Measurements from ENCODE around the gene FURIN.

Gene FURIN

DNA sequence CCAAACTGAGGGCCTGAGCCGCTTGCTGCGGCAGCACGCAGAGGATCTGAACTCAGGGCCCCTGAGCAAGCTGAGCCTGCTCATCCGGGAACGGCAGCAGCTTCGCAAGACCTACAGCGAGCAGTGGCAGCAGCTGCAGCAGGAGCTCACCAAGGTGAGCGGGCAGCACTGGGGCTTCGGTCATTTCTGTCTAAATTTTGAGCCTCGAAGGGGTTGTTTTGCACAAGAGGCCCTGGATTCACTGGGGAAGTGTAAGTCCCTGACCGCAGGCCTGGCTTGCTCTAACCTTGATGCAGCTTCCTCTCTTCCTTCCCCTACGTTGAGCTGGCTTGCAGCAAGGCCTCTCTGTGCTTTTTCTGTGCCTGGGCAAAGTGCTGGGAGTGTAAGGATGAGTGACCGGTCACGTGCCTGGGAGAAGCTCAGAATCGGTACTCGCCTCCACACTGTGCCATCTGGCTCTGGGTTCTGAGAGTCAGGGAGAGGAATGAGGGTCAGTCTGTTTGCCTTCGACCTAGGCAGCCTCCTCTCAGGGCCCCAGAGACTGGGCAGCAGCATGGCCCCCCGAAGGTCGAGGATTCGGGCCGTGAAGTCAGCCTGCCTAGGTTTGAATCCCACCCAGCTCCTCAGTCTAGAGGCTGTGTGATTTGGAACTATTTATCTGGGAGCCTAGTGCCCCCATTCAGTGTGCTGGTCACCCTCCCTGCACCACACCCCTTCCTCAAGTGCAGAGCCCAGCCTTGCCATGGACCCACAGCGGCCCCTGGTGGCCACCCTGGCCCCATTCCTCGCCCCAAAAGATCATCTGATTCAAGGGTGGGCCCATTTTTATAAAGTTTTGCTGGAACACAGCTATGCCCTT, 17.3 kb downstream of the FURIN start:
- no peak for DNase-seq (ENCODE audit: low read depth, low spot score)
- Histone ChIP-seq H3K4me3 (ENCODE audit: insufficient read length, low read depth) (no peak overlapping the region), H3K4me1 (ENCODE audit: insufficient read depth, insufficient read length) (peaks cover 30% of the 10 kb centered on the region)

GRCh38 chr15:90886291-90886614, 17.9 kb downstream of the FURIN start:
- DNase-seq (ENCODE audit: low read depth, low spot score), result no peak
- no peaks in the 10 kb centered on the region for H3K9me3 ChIP-seq (ENCODE audit: insufficient read depth, low read length)
- no peak overlapping the region for H3K4me3 ChIP-seq (ENCODE audit: insufficient read length, low read depth)
- H3K36me3 ChIP-seq (ENCODE audit: insufficient read depth, insufficient read length, low read length), result peaks cover 63% of the 10 kb centered on the region
- H3K4me1 ChIP-seq (ENCODE audit: insufficient read depth, insufficient read length), result peaks cover 30% of the 10 kb centered on the region
- H3K9ac ChIP-seq (ENCODE audit: insufficient read length, low read depth), result no peak overlapping the region
- no peaks in the 10 kb centered on the region for H3K27me3 ChIP-seq (ENCODE audit: insufficient read depth, insufficient read length)
- TF ChIP-seq YY1 (IDR thresholded peaks at IDR 0.05; ENCODE audit: insufficient read depth, insufficient read length) (no peak), ZNF274 (IDR thresholded peaks at IDR 0.05; ENCODE audit: low read depth, low read length) (no peak), SUZ12 (IDR thresholded peaks at IDR 0.05; ENCODE audit: extremely low read depth, insufficient read depth, insufficient read length) (no peak)

More for the DNA sequence above, 17.3 kb downstream of the FURIN start:
- Histone ChIP-seq H3K9me3 (ENCODE audit: insufficient read depth, low read length) (no peaks in the 10 kb centered on the region), H3K9ac (ENCODE audit: insufficient read length, low read depth) (peak overlapping the region; percentile 87), H3K27me3 (ENCODE audit: insufficient read depth, insufficient read length) (no peaks in the 10 kb centered on the region), H3K36me3 (ENCODE audit: insufficient read depth, insufficient read length, low read length) (peaks cover 63% of the 10 kb centered on the region)
- no peak for TF ChIP-seq ZNF274 (IDR thresholded peaks at IDR 0.05; ENCODE audit: low read depth, low read length)
- TF ChIP-seq YY1 (IDR thresholded peaks at IDR 0.05; ENCODE audit: insufficient read depth, insufficient read length), result no peak
- no peak for TF ChIP-seq SUZ12 (IDR thresholded peaks at IDR 0.05; ENCODE audit: extremely low read depth, insufficient read depth, insufficient read length)

DNA sequence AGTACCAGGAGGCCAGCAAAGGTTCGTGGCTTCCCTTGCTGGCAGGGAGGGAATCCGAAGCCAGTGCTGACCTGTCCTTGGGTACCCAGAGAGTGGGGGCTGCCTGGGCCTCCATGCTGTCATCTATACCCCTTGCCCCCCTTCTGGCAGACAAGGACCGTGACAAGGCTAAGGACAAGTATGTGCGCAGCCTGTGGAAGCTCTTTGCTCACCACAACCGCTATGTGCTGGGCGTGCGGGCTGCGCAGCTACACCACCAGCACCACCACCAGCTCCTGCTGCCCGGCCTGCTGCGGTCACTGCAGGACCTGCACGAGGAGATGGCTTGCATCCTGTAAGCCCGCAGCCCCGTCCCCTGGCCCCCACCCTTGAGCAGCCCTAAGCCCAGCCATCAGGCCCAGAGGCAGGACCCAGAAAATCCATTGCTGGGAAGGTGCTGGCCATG, 18.7 kb downstream of the FURIN start:
- Histone ChIP-seq H3K27me3 (ENCODE audit: insufficient read depth, insufficient read length) (no peaks in the 10 kb centered on the region), H3K4me1 (ENCODE audit: insufficient read depth, insufficient read length) (peaks cover 30% of the 10 kb centered on the region), H3K36me3 (ENCODE audit: insufficient read depth, insufficient read length, low read length) (peaks cover 64% of the 10 kb centered on the region), H3K9me3 (ENCODE audit: insufficient read depth, low read length) (no peaks in the 10 kb centered on the region), H3K9ac (ENCODE audit: insufficient read length, low read depth) (no peak overlapping the region), H3K4me3 (ENCODE audit: insufficient read length, low read depth) (no peak overlapping the region)
- TF ChIP-seq ZNF274 (IDR thresholded peaks at IDR 0.05; ENCODE audit: low read depth, low read length), result no peak
- no peak for TF ChIP-seq SUZ12 (IDR thresholded peaks at IDR 0.05; ENCODE audit: extremely low read depth, insufficient read depth, insufficient read length)
- no peak for TF ChIP-seq YY1 (IDR thresholded peaks at IDR 0.05; ENCODE audit: insufficient read depth, insufficient read length)
- no peak for DNase-seq (ENCODE audit: low read depth, low spot score)

DNA sequence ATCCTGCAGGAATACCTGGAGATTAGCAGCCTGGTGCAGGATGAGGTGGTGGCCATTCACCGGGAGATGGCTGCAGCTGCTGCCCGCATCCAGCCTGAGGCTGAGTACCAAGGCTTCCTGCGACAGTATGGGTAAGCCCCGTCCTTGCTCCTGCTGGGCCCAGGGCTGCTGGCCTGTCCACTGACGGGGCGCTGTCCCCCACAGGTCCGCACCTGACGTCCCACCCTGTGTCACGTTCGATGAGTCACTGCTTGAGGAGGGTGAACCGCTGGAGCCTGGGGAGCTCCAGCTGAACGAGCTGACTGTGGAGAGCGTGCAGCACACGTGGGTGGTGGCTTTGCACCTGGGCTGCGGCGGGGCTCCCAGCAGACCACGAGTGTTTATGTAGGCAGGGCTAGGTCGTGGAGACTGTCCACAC, 20.9 kb downstream of the FURIN start:
- Histone ChIP-seq H3K27me3 (ENCODE audit: insufficient read depth, insufficient read length) (no peaks in the 10 kb centered on the region), H3K4me1 (ENCODE audit: insufficient read depth, insufficient read length) (peaks cover 24% of the 10 kb centered on the region), H3K4me3 (ENCODE audit: insufficient read length, low read depth) (no peak overlapping the region), H3K9me3 (ENCODE audit: insufficient read depth, low read length) (no peaks in the 10 kb centered on the region), H3K36me3 (ENCODE audit: insufficient read depth, insufficient read length, low read length) (peaks cover 73% of the 10 kb centered on the region), H3K9ac (ENCODE audit: insufficient read length, low read depth) (no peak overlapping the region)
- DNase-seq (ENCODE audit: low read depth, low spot score), result no peak
- TF ChIP-seq ZNF274 (IDR thresholded peaks at IDR 0.05; ENCODE audit: low read depth, low read length) (no peak), SUZ12 (IDR thresholded peaks at IDR 0.05; ENCODE audit: extremely low read depth, insufficient read depth, insufficient read length) (no peak)

- H3K9me3 ChIP-seq (ENCODE audit: insufficient read depth, low read length), result no peaks in the 10 kb centered on the region
- H3K27me3 ChIP-seq (ENCODE audit: insufficient read depth, insufficient read length), result no peaks in the 10 kb centered on the region
- peaks cover 20% of the 10 kb centered on the region for H3K4me1 ChIP-seq (ENCODE audit: insufficient read depth, insufficient read length)
- TF ChIP-seq SUZ12 (IDR thresholded peaks at IDR 0.05; ENCODE audit: extremely low read depth, insufficient read depth, insufficient read length), result no peak
- TF ChIP-seq ZNF274 (IDR thresholded peaks at IDR 0.05; ENCODE audit: low read depth, low read length), result no peak
- TF ChIP-seq YY1 (IDR thresholded peaks at IDR 0.05; ENCODE audit: insufficient read depth, insufficient read length), result no peak
- H3K4me3 ChIP-seq (ENCODE audit: insufficient read length, low read depth), result no peak overlapping the region
- peaks cover 74% of the 10 kb centered on the region for H3K36me3 ChIP-seq (ENCODE audit: insufficient read depth, insufficient read length, low read length)
- no peak for DNase-seq (ENCODE audit: low read depth, low spot score)
- no peak overlapping the region for H3K9ac ChIP-seq (ENCODE audit: insufficient read length, low read depth)
These were observed 21.5 kb downstream of the FURIN start for GRCh38 chr15:90889736-90890456.

- Histone ChIP-seq H3K36me3 (ENCODE audit: insufficient read depth, insufficient read length, low read length) (peaks cover 84% of the 10 kb centered on the region), H3K9ac (ENCODE audit: insufficient read length, low read depth) (no peak overlapping the region)
These were observed 22.5 kb downstream of the FURIN start for GRCh38 chr15:90890839-90891238.

GRCh38 chr15:90891346-90891949, 23.1 kb downstream of the FURIN start:
- H3K9me3 ChIP-seq (ENCODE audit: insufficient read depth, low read length), result no peaks in the 10 kb centered on the region
- H3K4me1 ChIP-seq (ENCODE audit: insufficient read depth, insufficient read length), result peaks cover 10% of the 10 kb centered on the region
- no peak for DNase-seq (ENCODE audit: low read depth, low spot score)
- TF ChIP-seq ZNF274 (IDR thresholded peaks at IDR 0.05; ENCODE audit: low read depth, low read length) (no peak), SUZ12 (IDR thresholded peaks at IDR 0.05; ENCODE audit: extremely low read depth, insufficient read depth, insufficient read length) (no peak), YY1 (IDR thresholded peaks at IDR 0.05; ENCODE audit: insufficient read depth, insufficient read length) (no peak)
- peaks cover 86% of the 10 kb centered on the region for H3K36me3 ChIP-seq (ENCODE audit: insufficient read depth, insufficient read length, low read length)
- no peak overlapping the region for H3K9ac ChIP-seq (ENCODE audit: insufficient read length, low read depth)
- H3K4me3 ChIP-seq (ENCODE audit: insufficient read length, low read depth), result no peak overlapping the region
- H3K27me3 ChIP-seq (ENCODE audit: insufficient read depth, insufficient read length), result no peaks in the 10 kb centered on the region

More at GRCh38 chr15:90890839-90891238, 22.5 kb downstream of the FURIN start:
- no peak for DNase-seq (ENCODE audit: low read depth, low spot score)
- TF ChIP-seq SUZ12 (IDR thresholded peaks at IDR 0.05; ENCODE audit: extremely low read depth, insufficient read depth, insufficient read length) (no peak), YY1 (IDR thresholded peaks at IDR 0.05; ENCODE audit: insufficient read depth, insufficient read length) (no peak), ZNF274 (IDR thresholded peaks at IDR 0.05; ENCODE audit: low read depth, low read length) (no peak)
- no peak overlapping the region for H3K4me3 ChIP-seq (ENCODE audit: insufficient read length, low read depth)
- H3K27me3 ChIP-seq (ENCODE audit: insufficient read depth, insufficient read length), result no peaks in the 10 kb centered on the region
- H3K4me1 ChIP-seq (ENCODE audit: insufficient read depth, insufficient read length), result peaks cover 11% of the 10 kb centered on the region
- no peaks in the 10 kb centered on the region for H3K9me3 ChIP-seq (ENCODE audit: insufficient read depth, low read length)

Data from NT2/D1 (cell line).